Measurements from ENCODE around the gene TIGD2.

GRCh38 chr4:89114100-89114499 is 2.8 kb downstream of the TIGD2 start:
- TF ChIP-seq CTCF (IDR thresholded peaks at IDR 0.05; ENCODE audit: low read depth, low read length, poor library complexity, severe bottlenecking) (no peak), EZH2phosphoT487 (IDR thresholded peaks at IDR 0.05; ENCODE audit: borderline replicate concordance, low read length) (no peak)
